DMS153 (cell line): ENCODE results near the gene TTLL9.
A peak's percentile ranks its signal among the peaks of the same experiment; 100 is the strongest.

ENCODE experiments used
- DNase-seq: peaks from one replicate; lab custom pipeline; 2025; lab: John Stamatoyannopoulos, UW

Gene TTLL9

DNA sequence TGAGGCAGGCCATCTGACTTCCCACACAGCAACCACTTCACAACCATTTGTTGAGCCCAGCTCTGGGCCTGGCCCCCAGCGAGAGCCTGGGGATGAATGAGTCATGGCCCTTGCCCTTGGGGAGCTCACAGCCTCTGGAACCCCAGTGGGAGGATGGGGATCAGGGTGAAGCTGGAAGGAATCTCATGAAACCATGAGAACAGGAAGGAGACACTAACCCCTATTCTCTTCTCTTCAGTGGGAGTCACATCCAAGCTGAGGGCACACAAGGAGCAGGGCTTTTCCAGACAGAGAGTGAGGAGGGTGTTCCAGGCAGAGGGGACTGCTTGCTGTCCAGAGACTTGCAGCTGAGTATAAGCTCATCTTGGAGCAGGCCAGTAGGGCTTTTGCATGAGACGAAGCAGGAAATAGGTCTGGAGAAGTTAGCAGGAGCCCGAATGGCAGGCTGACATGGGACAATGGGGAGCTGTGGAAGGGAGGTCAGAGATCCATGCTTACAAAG, 32.5 kb upstream of the TTLL9 start:
- no peak for DNase-seq

- no peak for DNase-seq
These were observed 31.7 kb upstream of the TTLL9 start for GRCh38 chr20:31838646-31839292.

- no peak for DNase-seq
These were observed 30.5 kb upstream of the TTLL9 start for GRCh38 chr20:31839782-31840487.

- no peak for DNase-seq
These were observed 29.3 kb upstream of the TTLL9 start for GRCh38 chr20:31840906-31841816.

- no peak for DNase-seq
These were observed 28.5 kb upstream of the TTLL9 start for GRCh38 chr20:31841928-31842327.

GRCh38 chr20:31842471-31843157, 27.8 kb upstream of the TTLL9 start:
- no peak for DNase-seq

DNA sequence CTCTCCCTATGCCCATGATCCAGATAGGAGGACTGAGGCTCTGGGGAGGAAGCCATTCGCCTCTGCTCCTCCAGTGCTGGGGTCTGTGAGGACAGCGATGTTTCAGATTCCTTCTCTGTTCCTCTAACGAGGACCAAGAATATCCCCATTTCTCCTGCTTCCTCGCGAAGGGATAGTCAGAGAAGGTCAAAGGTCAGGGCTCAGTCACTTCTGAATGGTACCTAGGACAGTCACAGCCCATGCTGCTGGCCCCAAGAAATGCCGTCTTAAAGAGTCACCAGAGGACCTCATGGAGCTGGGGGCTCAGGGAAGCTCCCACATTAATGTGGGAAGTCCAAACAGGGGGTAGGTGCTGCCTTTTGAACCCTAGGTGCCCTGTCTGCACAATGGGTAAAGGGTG, 27.1 kb upstream of the TTLL9 start:
- DNase-seq: no peak

DNA sequence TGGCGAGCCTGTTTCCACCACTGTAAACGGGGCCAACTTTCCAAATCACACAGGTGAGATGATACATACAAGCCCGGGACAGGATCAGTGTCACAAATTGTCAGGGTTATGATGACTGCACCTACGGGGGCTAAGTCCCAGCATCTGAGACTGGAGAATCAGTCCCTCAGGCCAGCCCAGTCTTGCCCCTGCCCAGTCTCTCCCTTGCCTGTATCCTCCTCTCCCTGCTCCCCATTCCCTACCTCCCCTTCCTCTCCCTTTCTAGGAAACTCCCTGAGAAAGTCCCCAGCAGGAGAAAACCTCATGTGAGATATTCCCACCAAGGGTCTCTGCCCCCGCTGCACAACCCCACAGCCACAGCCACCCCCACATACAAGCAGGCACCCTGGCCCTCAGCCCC, 26.6 kb upstream of the TTLL9 start:
- DNase-seq: no peak

GRCh38 chr20:31844737-31845299, 25.6 kb upstream of the TTLL9 start:
- no peak for DNase-seq

DNA sequence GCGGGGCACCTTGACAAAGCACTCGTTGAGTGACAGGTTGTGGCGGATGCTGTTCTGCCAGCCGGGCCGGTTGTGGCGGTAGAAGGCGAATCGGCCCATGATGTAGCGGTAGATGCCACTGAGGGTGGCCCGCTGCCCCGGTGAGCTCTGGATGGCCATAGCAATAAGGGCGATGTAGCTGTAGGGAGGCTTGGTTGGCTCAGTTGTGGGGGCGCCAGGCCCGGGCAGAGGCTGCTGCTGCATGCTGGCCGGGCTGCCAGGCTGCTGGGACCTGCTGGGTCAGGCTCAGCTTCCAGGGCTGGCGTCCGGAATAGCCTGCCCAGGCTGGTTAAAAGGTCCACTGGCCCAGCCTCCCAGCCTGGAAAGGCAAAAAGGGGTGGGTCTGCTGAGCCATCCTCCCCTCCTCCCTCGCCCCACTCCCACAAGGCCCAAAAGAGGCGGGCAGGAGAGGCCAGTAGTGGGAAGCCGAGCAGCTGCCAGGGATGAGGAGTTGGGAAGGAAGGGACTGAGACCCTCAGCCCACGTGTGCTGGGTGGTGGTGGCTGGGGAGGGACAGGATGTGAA, 25.1 kb upstream of the TTLL9 start, which contains the start of gene FOXS1:
Gene FOXS1 (minus strand): TSS at position 305 of the 564 bp plus-strand sequence. CDS start 62 bp downstream, at position 243.
- DNase-seq: no peak

- no peak for DNase-seq
These were observed 23.7 kb upstream of the TTLL9 start for GRCh38 chr20:31846793-31847138.

GRCh38 chr20:31848088-31848999, 22.1 kb upstream of the TTLL9 start:
- no peak for DNase-seq

DNA sequence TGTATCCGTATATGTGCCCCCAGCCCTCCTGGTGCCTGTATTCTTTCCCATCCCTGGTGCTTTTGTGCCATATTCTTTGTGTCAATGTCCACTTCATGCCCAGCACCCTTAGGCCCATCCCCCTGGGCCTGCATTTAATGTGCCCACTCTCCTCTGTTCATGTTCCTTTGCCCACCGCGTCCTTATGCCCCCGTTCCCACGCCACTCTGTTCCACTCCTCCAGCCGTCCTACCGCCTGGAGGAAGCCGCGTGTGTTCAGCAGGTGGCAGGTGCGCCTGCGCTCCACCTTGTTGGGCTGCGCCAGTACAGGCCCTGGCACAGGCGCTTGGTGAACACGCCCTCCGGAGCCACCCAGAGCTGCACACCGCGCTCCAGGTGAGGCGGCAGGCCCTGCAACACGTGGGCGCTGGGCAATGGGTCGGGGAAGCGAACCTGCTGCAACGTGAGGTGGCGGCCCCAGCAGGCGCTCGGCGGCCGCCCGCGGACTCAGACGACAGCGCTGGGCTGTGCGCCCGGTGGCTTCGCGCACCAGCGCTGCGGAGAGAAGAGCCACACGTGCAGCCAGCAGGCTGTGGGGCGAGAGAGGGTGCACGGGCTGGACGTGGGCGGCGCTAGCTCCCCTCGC, 21.0 kb upstream of the TTLL9 start:
- DNase-seq: peak; percentile 40

DNA sequence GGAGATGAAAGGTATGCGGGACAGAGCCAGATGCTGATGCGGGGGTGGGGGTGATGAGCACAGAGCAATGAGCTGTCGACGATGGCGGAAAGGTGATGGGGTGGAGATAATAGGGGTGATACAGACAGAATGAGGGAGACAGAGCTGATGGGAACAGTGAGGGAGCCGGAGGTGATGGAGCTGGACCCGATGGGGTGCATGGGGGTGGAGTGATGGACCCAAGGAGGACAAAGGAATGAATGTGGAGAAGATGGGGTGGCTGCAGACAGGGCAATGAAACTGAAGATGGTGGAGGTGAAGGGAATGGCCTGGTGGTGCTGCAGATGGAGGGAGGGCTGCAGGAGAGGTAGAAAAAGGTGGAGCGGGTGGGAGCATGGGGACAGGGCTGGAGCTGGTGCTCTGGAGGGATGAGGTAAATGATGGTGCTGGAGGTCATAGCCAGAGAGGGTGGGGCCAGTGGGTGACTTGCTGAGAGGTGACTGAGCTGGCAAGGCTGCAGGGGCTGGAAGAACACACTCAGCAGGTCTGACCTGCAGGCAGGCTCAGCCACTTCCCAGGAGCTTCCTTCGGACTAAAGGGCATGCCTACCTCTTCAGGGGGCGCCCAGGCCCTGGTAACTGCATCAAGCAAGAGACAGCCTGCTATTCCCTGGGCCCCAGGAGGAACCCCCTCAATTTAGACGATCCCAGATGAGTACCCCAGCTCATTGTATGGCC, 19.0 kb upstream of the TTLL9 start:
- no peak for DNase-seq

DNA sequence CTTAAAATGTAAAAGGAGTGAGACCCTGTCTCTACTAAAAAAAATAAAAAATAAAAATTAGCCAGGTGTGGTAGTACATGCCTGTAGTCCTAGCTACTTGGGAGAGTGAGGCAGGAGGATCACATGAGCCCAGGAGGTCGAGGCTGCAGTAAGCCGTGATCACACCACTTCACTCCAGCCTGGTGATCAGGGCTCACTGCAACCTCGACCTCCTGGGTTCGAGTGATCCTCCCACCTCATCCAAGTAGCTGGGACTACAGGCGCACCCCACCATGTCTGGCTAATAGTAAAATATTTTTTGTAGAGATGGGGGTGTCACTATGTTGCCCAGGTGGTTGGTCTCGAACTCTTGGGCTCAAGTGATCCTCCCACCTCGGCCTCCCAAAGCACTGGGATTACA, 17.0 kb upstream of the TTLL9 start:
- DNase-seq: no peak

GRCh38 chr20:31856516-31856915, 13.9 kb upstream of the TTLL9 start:
- DNase-seq: no peak

DNA sequence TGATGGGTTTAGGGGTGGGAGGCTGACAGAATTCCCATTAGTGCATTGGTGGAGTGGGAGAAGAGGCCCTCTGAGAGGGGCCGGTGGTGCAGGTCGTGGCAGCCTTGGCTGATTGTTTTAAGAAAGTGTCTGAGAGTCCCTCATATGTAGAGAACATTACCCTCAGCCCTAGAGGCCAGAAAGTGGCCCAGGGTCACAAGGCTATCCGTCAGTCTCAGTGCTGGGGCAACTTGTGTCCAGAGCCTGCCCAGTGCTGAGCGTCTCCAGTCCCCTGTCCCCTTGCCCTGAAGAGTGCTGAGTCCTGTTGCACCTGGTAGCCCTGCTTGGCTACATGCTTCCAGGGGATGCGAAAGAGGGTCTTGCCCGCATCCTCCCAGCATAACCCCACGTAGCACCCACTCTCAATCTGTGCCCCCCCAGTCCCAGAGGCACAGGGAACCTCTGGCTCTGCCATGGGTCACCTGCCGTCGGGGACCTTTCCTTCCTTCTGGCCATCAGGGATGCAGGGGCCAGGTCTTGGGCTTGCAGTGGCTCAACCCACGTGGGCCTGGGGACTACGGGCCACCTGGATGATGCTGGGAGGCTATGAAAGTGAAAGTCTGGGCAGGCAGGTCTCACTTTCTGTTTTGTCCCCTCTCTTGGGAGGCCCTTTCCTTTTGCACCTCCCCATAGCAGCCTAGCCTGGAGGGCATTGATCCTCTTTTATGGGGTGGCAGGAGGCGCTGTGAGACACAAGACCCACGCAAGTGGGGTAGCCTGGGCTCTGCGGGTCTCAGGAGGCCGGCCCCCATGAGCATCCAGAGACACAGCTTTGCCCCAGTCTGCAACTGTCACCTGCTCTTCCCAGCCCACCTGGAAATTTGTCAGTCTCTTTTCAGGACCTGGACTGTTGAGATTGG, 12.3 kb upstream of the TTLL9 start:
- no peak for DNase-seq

GRCh38 chr20:31858760-31859083, 11.7 kb upstream of the TTLL9 start:
- no peak for DNase-seq
